ENCODE results near the gene ZDHHC9. TPM values are rescaled to one million over a fixed set of nuclear protein-coding genes. Genes with fewer than 3 reads are reported as not detected.
A peak's percentile ranks its signal among the peaks of the same experiment; 100 is the strongest.

The ZDHHC9 gene
- total RNA-seq, 4 donors from 2014 or later, result 32.5 to 60.1 (median 41.6) TPM

GRCh38 chrX:129846716-129847115, 3.0 kb upstream of the ZDHHC9 start:
- TF ChIP-seq POLR2A (IDR thresholded peaks at IDR 0.05) (no peak), EP300 (IDR thresholded peaks at IDR 0.05) (no peak), CTCF (IDR thresholded peaks at IDR 0.05) (no peak), POLR2AphosphoS5 (IDR thresholded peaks at IDR 0.05) (no peak)
- Histone ChIP-seq H3K9me3 (no peaks in the 10 kb centered on the region), H3K27me3 (no peaks in the 10 kb centered on the region), H3K36me3 (no peaks in the 10 kb centered on the region), H3K27ac (no peak overlapping the region), H3K4me3 (no peak overlapping the region), H3K4me1 (peaks cover 7% of the 10 kb centered on the region)
- 67% methylated on average over 2 of the region's 2 CpGs for WGBS
- no peak for DNase-seq (ENCODE audit: low spot score in 2 of 2)

- H3K4me3 ChIP-seq, result no peak overlapping the region
- WGBS, result 56% methylated on average over 4 of the region's 4 CpGs
- no peak overlapping the region for H3K27ac ChIP-seq
- no peak for DNase-seq (ENCODE audit: low spot score in 2 of 2)
- TF ChIP-seq CTCF (IDR thresholded peaks at IDR 0.05) (no peak), POLR2A (IDR thresholded peaks at IDR 0.05) (no peak), POLR2AphosphoS5 (IDR thresholded peaks at IDR 0.05) (no peak), EP300 (IDR thresholded peaks at IDR 0.05) (no peak)
- no peaks in the 10 kb centered on the region for H3K9me3 ChIP-seq
- peaks cover 7% of the 10 kb centered on the region for H3K4me1 ChIP-seq
- H3K27me3 ChIP-seq, result no peaks in the 10 kb centered on the region
- no peaks in the 10 kb centered on the region for H3K36me3 ChIP-seq
These were observed 2.0 kb upstream of the ZDHHC9 start for GRCh38 chrX:129845616-129846190.

- Histone ChIP-seq H3K4me3 (peak overlapping the region; percentile 76), H3K27me3 (no peaks in the 10 kb centered on the region), H3K27ac (peak overlapping the region; percentile 90), H3K36me3 (no peaks in the 10 kb centered on the region), H3K4me1 (peaks cover 7% of the 10 kb centered on the region), H3K9me3 (no peaks in the 10 kb centered on the region)
- no peak for DNase-seq (ENCODE audit: low spot score in 2 of 2)
- TF ChIP-seq POLR2AphosphoS5 (IDR thresholded peaks at IDR 0.05), result no peak
- no peak for TF ChIP-seq CTCF (IDR thresholded peaks at IDR 0.05)
- TF ChIP-seq EP300 (IDR thresholded peaks at IDR 0.05), result no peak
- no peak for TF ChIP-seq POLR2A (IDR thresholded peaks at IDR 0.05)
- WGBS, result 41% methylated on average over 18 of the region's 23 CpGs
These were observed 552 bp downstream of the ZDHHC9 start for GRCh38 chrX:129843209-129843458.

GRCh38 chrX:129842510-129843208, 1.0 kb downstream of the ZDHHC9 start:
- Histone ChIP-seq H3K27ac (peak overlapping the region; percentile 90), H3K4me1 (peaks cover 7% of the 10 kb centered on the region), H3K27me3 (no peaks in the 10 kb centered on the region), H3K4me3 (peak overlapping the region; percentile 76), H3K36me3 (no peaks in the 10 kb centered on the region), H3K9me3 (no peaks in the 10 kb centered on the region)
- 54% methylated on average over 17 of the region's 17 CpGs for WGBS
- TF ChIP-seq POLR2AphosphoS5 (IDR thresholded peaks at IDR 0.05) (no peak), POLR2A (IDR thresholded peaks at IDR 0.05) (no peak), CTCF (IDR thresholded peaks at IDR 0.05) (no peak), EP300 (IDR thresholded peaks at IDR 0.05) (no peak)
- DNase-seq (ENCODE audit: low spot score in 2 of 2), result no peak

- Histone ChIP-seq H3K4me1 (peaks cover 7% of the 10 kb centered on the region), H3K4me3 (peak overlapping the region; percentile 20), H3K9me3 (no peaks in the 10 kb centered on the region), H3K27ac (no peak overlapping the region), H3K27me3 (no peaks in the 10 kb centered on the region), H3K36me3 (no peaks in the 10 kb centered on the region)
- TF ChIP-seq CTCF (IDR thresholded peaks at IDR 0.05), result no peak
- no peak for TF ChIP-seq POLR2A (IDR thresholded peaks at IDR 0.05)
- no peak for TF ChIP-seq EP300 (IDR thresholded peaks at IDR 0.05)
- no peak for TF ChIP-seq POLR2AphosphoS5 (IDR thresholded peaks at IDR 0.05)
- 46% methylated on average over 5 of the region's 5 CpGs for WGBS
- no peak for DNase-seq (ENCODE audit: low spot score in 2 of 2)
These were observed 3.3 kb downstream of the ZDHHC9 start for GRCh38 chrX:129840344-129840743.
